Activated CD8-positive, alpha-beta memory T cell treated with anti-CD3 and anti-CD28 coated beads for 24 hours (primary cell): ENCODE data around the gene SBNO2.
A peak's percentile ranks its signal among the peaks of the same experiment; 100 is the strongest.
"Not testable (repeated sequence)": the region's sequence is repeated elsewhere in the genome, so short reads cannot be mapped to it uniquely, and the experiment has no call there.

Experiments
- DNase-seq: peaks from one replicate; pipeline ENCODE4 v3.0.0-alpha.2; 2020

SBNO2 gene

GRCh38 chr19:1173845-1174809 is at the start of gene SBNO2:
Gene SBNO2 (minus strand): TSS chr19:1174268. CDS start chr19:1154276, 19,992 bp downstream.
- DNase-seq: peak; percentile 100

GRCh38 chr19:1223018-1223855 is 49.2 kb upstream of the SBNO2 start:
- DNase-seq: no peak

- no peak for DNase-seq
Measured at GRCh38 chr19:1222394-1222793, 48.3 kb upstream of the SBNO2 start.

- DNase-seq: no peak
Measured at GRCh38 chr19:1221904-1222255, 47.8 kb upstream of the SBNO2 start.

- DNase-seq: no peak
Measured at GRCh38 chr19:1220976-1221903, 47.2 kb upstream of the SBNO2 start.

- no peak for DNase-seq
Measured at GRCh38 chr19:1220477-1220930, 46.4 kb upstream of the SBNO2 start.

GRCh38 chr19:1219786-1220476 is 45.9 kb upstream of the SBNO2 start:
- no peak for DNase-seq

GRCh38 chr19:1218751-1219567 is 44.9 kb upstream of the SBNO2 start:
- no peak for DNase-seq

GRCh38 chr19:1217366-1217765 is 43.3 kb upstream of the SBNO2 start:
- DNase-seq: no peak

- no peak for DNase-seq
Measured at GRCh38 chr19:1216756-1217155, 42.7 kb upstream of the SBNO2 start.

- no peak for DNase-seq
Measured at GRCh38 chr19:1214862-1215731, 41.0 kb upstream of the SBNO2 start.

GRCh38 chr19:1214299-1214861 is 40.3 kb upstream of the SBNO2 start:
- DNase-seq: no peak

- DNase-seq: no peak
Measured at GRCh38 chr19:1213391-1214286, 39.6 kb upstream of the SBNO2 start.

GRCh38 chr19:1211494-1212234 is 37.6 kb upstream of the SBNO2 start:
- DNase-seq: no peak

- no peak for DNase-seq
Measured at GRCh38 chr19:1210227-1210538, 36.1 kb upstream of the SBNO2 start.

GRCh38 chr19:1208830-1209229 is 34.8 kb upstream of the SBNO2 start:
- DNase-seq: not testable (repeated sequence)

- peak; percentile 73 for DNase-seq
Measured at GRCh38 chr19:1206864-1207450, 32.9 kb upstream of the SBNO2 start.
